Ovary (tissue), 9 donors: Measurements from ENCODE around the gene HSPE1. TPM values are rescaled to one million over a fixed set of nuclear protein-coding genes. Genes with fewer than 3 reads are reported as not detected.
"Not testable (repeated sequence)": the region's sequence is repeated elsewhere in the genome, so short reads cannot be mapped to it uniquely, and the experiment has no call there.

Experiments
- DNase-seq, 5 donors: peaks; one replicate each; pipeline ENCODE4 v3.0.0-alpha.2; 2019 to 2020
- H3K27ac ChIP-seq, 2 donors: fragments of 200-600 bp; one replicate each; pipeline versions ENCODE4 v1.5.1 to v1.8.0; 2019 to 2022
- H3K27me3 ChIP-seq: fragments of 200-600 bp; one replicate; pipeline ENCODE4 v1.8.0; 2022
- H3K36me3 ChIP-seq: fragments of 200-600 bp; sonication (generic); one replicate; pipeline ENCODE4 v1.5.1; 2019
- H3K4me1 ChIP-seq: one replicate; pipeline ENCODE4 v1.8.1; 2013; ENCODE audit warnings: mild to moderate bottlenecking, moderate library complexity; ENCODE audit not compliant: insufficient read depth
- H3K4me3 ChIP-seq: fragments of 200-600 bp; sonication (generic); one replicate; pipeline ENCODE4 v1.5.1; 2017
- H3K9me3 ChIP-seq, 2 donors: fragments of 200-600 bp in 1 of 2; sonication (generic) in 1 of 2; one replicate each; pipeline versions ENCODE4 v1.5.1 to v1.8.1; 2013 to 2019; ENCODE audit warnings: mild to moderate bottlenecking in 1 of 2, moderate library complexity in 1 of 2
- EP300 ChIP-seq: sonication (generic); formaldehyde crosslinking; IDR thresholded peaks from one replicate; pipeline ENCODE4 v1.6.1; 2017; ENCODE audit warnings: antibody characterized with exemption
- POLR2A ChIP-seq: fragments of 450-650 bp; IDR thresholded peaks from one replicate; pipeline ENCODE4 v1.6.1; 2017; ENCODE audit warnings: antibody characterized with exemption, mild to moderate bottlenecking, moderate library complexity
- WGBS, 3 donors: extraction: QIAGEN DNeasy Blood & Tissue Kit in 1 of 3; methylation state at CpG; one replicate each; pipeline versions ENCODE4 v1.1.5 to v1.1.7; 2013 to 2017; 5-methylcytosine and 5-hydroxymethylcytosine counted together
- intact Hi-C, 4 donors: fragments of 100-400 bp; cut with DNase I; formaldehyde crosslinking; loops; one replicate each; pipeline versions ENCODE4 v1.11.0 to v1.15.1; 2022 to 2023
- polyA plus RNA-seq, 2 donors: library from polyadenylated mRNA; stranded (reverse); fragments of 200-250 nt in 1 of 2; fragments of 350-450 nt in 1 of 2; fragmentation: Illumina TruSeq in 1 of 2; extraction: RNeasy Lipid Tissue Mini Kit (QIAGEN cat#74804) in 1 of 2; gene quantifications; one replicate each; pipeline ENCODE4 v1.2.3, GENCODE V29; 2013 to 2014
- total RNA-seq, 7 donors: library from RNA; depleted of rRNA in 2 of 7; stranded (reverse); fragments of >200 nt in 2 of 7; fragmentation: NEBNext Ultra II Directional in 3 of 7; extraction: Animal tissue kit (Norgen Biotek cat#: 25700) in 3 of 7; gene quantifications; one replicate each; pipeline versions ENCODE4 v1.1.0 to v1.2.4, GENCODE V29; 2016 to 2023
- TF ChIP-seq, protein P1 (sequence below), 3 donors: fragments of 450-650 bp in 2 of 3; fragments of 200-600 bp in 1 of 3; IDR thresholded peaks; one replicate each; pipeline versions ENCODE4 v1.5.1 to v1.8.0; 2016 to 2022; ENCODE audit warnings: antibody characterized with exemption in 3 of 3, mild to moderate bottlenecking in 1 of 3
- donor health status: DM: no; HTN: no; CAD: no; lungs with moderate emphysema.
- donor health status: DM: no; HTN: no; CAD: no.
- donor health status: Bipolar disorder and iron deficiency.
- donor health status: DM: yes; HTN: yes; CAD: no.
- donor health status: DM: no; HTN: no; CAD: no.
- donor health status: DM: yes; HTN: yes; CAD: no.

Gene HSPE1
- total and polyA plus RNA-seq, 9 donors: 57.8 to 128 (median 69.5) TPM

- H3K4me1 ChIP-seq: no peaks in the 10 kb centered on the region
- intact Hi-C loops: no loop called here
- no peak overlapping the region for H3K4me3 ChIP-seq
- no peak for TF ChIP-seq EP300
- TF ChIP-seq POLR2A: no peak
- TF ChIP-seq, protein P1, sequence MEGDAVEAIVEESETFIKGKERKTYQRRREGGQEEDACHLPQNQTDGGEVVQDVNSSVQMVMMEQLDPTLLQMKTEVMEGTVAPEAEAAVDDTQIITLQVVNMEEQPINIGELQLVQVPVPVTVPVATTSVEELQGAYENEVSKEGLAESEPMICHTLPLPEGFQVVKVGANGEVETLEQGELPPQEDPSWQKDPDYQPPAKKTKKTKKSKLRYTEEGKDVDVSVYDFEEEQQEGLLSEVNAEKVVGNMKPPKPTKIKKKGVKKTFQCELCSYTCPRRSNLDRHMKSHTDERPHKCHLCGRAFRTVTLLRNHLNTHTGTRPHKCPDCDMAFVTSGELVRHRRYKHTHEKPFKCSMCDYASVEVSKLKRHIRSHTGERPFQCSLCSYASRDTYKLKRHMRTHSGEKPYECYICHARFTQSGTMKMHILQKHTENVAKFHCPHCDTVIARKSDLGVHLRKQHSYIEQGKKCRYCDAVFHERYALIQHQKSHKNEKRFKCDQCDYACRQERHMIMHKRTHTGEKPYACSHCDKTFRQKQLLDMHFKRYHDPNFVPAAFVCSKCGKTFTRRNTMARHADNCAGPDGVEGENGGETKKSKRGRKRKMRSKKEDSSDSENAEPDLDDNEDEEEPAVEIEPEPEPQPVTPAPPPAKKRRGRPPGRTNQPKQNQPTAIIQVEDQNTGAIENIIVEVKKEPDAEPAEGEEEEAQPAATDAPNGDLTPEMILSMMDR (IDR thresholded peaks at IDR 0.05): no peak
- H3K36me3 ChIP-seq: no peaks in the 10 kb centered on the region
- no peak overlapping the region for H3K27ac ChIP-seq
- WGBS, 3 donors: 97 to 99% (median 99%) methylated on average over 3 of the region's 3 CpGs
- no peak for DNase-seq
- no peaks in the 10 kb centered on the region for H3K27me3 ChIP-seq
- no peaks in the 10 kb centered on the region for H3K9me3 ChIP-seq
These were observed 22.4 kb upstream of the HSPE1 start for GRCh38 chr2:197477797-197478196.

DNA sequence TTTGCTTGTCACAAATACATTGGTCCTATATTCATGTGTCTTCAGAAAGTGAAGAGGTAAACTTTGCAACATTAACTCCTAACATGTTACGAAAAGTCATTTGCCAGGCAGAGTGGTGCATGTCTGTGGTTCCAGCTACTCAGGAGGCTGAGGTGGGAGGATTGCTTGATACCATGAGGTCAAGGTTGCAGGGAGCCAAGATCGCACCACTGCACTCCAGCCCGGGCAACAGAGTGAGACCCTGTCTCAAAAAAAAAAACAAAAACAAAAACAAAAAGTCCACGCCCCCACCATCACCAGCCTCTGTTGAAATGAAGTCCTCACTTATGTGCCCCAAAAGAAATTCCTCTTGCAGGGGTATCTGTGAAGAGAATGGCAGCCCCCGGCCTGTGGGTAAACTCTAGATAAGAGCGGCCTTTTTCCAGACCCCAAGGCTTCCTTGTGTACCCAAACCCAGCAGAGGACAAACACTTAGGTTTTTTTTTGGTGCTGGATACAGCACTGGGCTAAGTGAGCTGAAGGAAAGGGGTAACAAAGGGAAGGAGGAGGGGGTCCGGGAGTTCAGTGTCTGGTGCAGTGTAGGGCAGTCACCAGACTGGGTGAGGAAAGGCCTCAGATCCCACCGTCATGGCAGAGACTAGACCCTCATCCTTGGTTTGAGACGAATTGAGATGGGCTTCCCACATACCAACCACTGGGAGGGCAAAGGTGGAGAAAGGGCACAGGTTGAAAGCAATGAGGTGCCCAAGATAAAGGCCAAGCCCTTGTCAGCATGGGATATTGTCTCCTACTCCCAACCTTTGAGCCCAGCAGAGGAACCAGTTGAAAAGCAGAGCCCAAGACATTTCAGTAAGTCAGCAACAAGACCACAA lies 19.8 kb upstream of the HSPE1 start:
- WGBS, 3 donors: 77 to 85% (median 80%) methylated on average over 9 of the region's 9 CpGs
- intact Hi-C loops: no loop called here

DNA sequence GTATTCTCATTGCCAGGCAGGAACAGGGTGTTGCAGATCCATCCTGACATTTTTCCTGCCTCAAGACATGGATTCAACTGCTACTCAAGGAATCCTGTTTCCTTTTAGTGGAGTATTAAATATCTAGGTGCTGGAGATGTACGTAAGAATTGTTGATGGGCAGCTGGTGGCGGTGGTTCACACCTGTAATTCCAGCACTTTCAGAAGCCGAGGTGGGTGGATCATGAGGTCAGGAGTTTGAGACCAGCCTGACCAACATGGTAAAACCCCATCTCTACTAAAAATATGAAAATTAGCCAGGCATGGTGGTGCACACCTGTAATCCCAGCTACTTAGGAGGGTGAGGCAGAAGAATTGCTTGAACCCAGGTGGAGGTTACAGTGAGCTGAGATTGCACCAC lies 15.9 kb upstream of the HSPE1 start:
- H3K36me3 ChIP-seq, DNase-seq, intact Hi-C loops: not testable (repeated sequence)

More for the DNA sequence above, 19.8 kb upstream of the HSPE1 start:
- DNase-seq: no peak
- H3K36me3 ChIP-seq: no peaks in the 10 kb centered on the region
- no peaks in the 10 kb centered on the region for H3K9me3 ChIP-seq
- H3K27ac ChIP-seq: no peak overlapping the region
- H3K4me1 ChIP-seq: no peaks in the 10 kb centered on the region
- no peak for TF ChIP-seq EP300
- no peak for TF ChIP-seq POLR2A
- TF ChIP-seq, protein P1 (IDR thresholded peaks at IDR 0.05): no peak
- no peaks in the 10 kb centered on the region for H3K27me3 ChIP-seq
- no peak overlapping the region for H3K4me3 ChIP-seq

DNA sequence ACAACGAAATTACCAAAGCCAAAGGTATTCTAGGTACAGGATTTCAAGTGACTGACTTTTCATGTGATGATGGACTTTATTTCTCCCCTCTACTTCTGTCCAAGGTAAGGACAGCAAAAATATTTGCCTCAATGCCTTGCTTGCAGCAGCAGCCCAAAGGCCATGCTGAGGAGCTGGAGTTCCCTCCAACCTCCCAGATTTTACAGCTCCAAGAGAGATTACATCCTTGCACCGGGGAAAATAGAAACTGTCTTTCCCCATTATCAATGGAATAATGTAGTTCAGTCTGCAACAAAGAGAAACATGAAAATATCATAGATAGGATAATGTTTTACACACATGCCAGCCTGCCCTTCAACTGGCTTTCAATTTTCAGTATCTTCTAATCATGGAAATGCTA lies 14.0 kb upstream of the HSPE1 start:
- Histone ChIP-seq H3K27me3 (no peaks in the 10 kb centered on the region), H3K9me3 (no peaks in the 10 kb centered on the region), H3K4me3 (no peak overlapping the region), H3K4me1 (no peaks in the 10 kb centered on the region), H3K27ac (no peak overlapping the region), H3K36me3 (no peaks in the 10 kb centered on the region)
- DNase-seq: no peak
- TF ChIP-seq EP300 (no peak), POLR2A (no peak)
- TF ChIP-seq, protein P1 (IDR thresholded peaks at IDR 0.05): no peak
- WGBS, 3 donors: 80 to 86% (median 80%) methylated on average over 2 of the region's 2 CpGs
- intact Hi-C loops: no loop called here

More for the DNA sequence above, 15.9 kb upstream of the HSPE1 start:
- H3K4me3 ChIP-seq, H3K27me3 ChIP-seq, H3K4me1 ChIP-seq, H3K9me3 ChIP-seq, H3K27ac ChIP-seq: not testable (repeated sequence)
- 95 to 99% (median 98%) methylated on average over 3 of the region's 3 CpGs for WGBS, 3 donors

GRCh38 chr2:197487385-197487784 lies 12.8 kb upstream of the HSPE1 start:
- no peaks in the 10 kb centered on the region for H3K9me3 ChIP-seq
- H3K36me3 ChIP-seq: no peaks in the 10 kb centered on the region
- no peaks in the 10 kb centered on the region for H3K4me1 ChIP-seq
- H3K27me3 ChIP-seq: no peaks in the 10 kb centered on the region
- 81 to 87% (median 83%) methylated on average over 4 of the region's 4 CpGs for WGBS, 3 donors
- no peak overlapping the region for H3K4me3 ChIP-seq
- TF ChIP-seq POLR2A (no peak), EP300 (no peak)
- intact Hi-C loops: no loop called here
- no peak overlapping the region for H3K27ac ChIP-seq
- no peak for DNase-seq
